ENCODE measurements around the gene TGFBR2.

Gene TGFBR2

DNA sequence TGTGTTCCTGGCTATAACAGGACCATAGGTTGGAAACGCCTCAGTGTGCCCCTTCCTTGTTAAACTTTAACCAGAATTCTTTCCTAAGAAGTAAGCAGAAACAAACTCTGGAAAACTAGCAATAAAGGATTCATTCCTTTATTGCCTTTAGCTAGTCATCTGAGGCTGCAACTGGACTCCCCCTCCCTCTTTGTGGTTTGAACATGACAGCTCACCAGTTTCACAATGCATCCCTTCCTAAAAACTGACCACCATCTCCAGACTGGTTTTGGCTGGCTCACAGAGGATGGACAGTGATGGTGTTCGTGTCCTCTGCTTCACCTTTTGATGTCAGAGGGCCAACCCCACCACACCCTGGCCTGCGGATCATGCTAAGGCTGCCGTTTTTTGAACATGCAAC lies 27.9 kb upstream of the TGFBR2 start:
- no peak overlapping the region for H3K4me3 ChIP-seq (ENCODE audit: control insufficient read depth, low read depth, low read length)
- TF ChIP-seq CTCF (conservative IDR thresholded peaks at IDR 0.05; ENCODE audit: control insufficient read depth, insufficient read depth, low read depth, low read length): no peak
- DNase-seq (ENCODE audit: low read depth): peak; percentile 99

GRCh38 chr3:30578986-30579579 lies 27.3 kb upstream of the TGFBR2 start:
- TF ChIP-seq CTCF (conservative IDR thresholded peaks at IDR 0.05; ENCODE audit: control insufficient read depth, insufficient read depth, low read depth, low read length): no peak
- peak; percentile 59 for DNase-seq (ENCODE audit: low read depth)
- H3K4me3 ChIP-seq (ENCODE audit: control insufficient read depth, low read depth, low read length): no peak overlapping the region

GRCh38 chr3:30581067-30581585 lies 25.3 kb upstream of the TGFBR2 start:
- DNase-seq (ENCODE audit: low read depth): no peak
- no peak overlapping the region for H3K4me3 ChIP-seq (ENCODE audit: control insufficient read depth, low read depth, low read length)
- no peak for TF ChIP-seq CTCF (conservative IDR thresholded peaks at IDR 0.05; ENCODE audit: control insufficient read depth, insufficient read depth, low read depth, low read length)

DNA sequence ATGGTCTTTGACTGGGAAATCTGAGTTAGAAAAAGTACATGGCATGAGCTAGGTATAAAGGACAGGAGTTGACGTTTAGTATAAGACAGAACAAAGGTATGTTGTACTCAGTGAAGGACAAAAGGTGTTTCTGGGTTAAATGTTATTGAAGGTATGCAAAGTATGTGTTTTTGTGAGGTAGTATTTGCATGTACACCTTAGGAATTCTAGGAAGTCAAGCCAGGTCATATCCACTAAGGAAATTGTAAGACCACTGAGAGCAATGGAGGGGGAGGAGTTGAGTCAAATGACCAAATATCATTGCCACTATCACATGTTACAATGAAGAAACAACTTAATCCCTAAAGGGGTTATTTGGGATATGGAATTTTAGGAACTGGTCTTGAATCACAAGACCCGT lies 24.4 kb upstream of the TGFBR2 start:
- TF ChIP-seq CTCF (conservative IDR thresholded peaks at IDR 0.05; ENCODE audit: control insufficient read depth, insufficient read depth, low read depth, low read length): no peak
- DNase-seq (ENCODE audit: low read depth): no peak
- no peak overlapping the region for H3K4me3 ChIP-seq (ENCODE audit: control insufficient read depth, low read depth, low read length)

DNA sequence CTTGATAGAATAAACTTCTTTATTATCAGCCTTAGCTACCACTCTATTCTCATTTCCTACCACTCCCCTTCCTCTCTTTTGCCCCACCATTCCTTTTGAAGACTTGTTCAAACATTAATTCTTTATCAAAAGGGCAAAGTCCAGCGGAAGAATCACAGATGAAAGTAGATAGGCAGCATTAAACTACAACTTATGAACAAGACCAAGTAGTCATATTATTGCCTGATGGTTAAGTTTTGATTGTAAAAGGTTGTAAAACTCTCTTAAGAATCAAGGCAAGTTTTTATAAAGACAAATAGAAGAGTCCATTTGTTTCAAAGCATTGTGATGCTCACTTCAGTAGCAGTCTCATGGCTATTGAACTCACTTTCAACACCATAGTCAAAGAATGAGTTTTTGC lies 22.4 kb upstream of the TGFBR2 start:
- no peak for DNase-seq (ENCODE audit: low read depth)
- no peak for TF ChIP-seq CTCF (conservative IDR thresholded peaks at IDR 0.05; ENCODE audit: control insufficient read depth, insufficient read depth, low read depth, low read length)
- H3K4me3 ChIP-seq (ENCODE audit: control insufficient read depth, low read depth, low read length): no peak overlapping the region

DNA sequence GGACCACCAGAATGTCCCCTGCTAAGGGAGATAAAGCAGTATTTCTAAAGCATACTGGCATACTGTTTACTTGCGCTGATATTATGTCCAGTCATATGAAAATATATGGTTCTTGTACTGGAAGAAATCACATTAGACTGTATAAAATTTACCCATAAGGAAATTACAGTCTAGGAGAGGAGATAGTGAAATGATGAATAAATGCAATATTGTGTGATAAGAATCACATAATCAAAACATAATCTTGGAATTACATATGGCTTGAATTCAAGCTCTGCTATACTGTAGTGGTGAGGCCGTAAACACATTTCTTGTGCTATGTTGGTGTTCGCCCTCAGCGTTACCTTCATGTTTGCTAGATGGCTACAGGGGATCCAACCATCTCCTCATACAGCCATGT lies 20.7 kb upstream of the TGFBR2 start:
- TF ChIP-seq CTCF (conservative IDR thresholded peaks at IDR 0.05; ENCODE audit: control insufficient read depth, insufficient read depth, low read depth, low read length): no peak
- H3K4me3 ChIP-seq (ENCODE audit: control insufficient read depth, low read depth, low read length): no peak overlapping the region
- no peak for DNase-seq (ENCODE audit: low read depth)
